Left ventricle myocardium inferior (tissue), 1 donor: ENCODE data around the gene BRIP1. TPM values are rescaled to one million over a fixed set of nuclear protein-coding genes. Genes with fewer than 3 reads are reported as not detected.

ENCODE experiments used
- DNase-seq: peaks from one replicate; pipeline ENCODE4 v3.0.0-alpha.2; 2020
- H3K27ac ChIP-seq: fragments of 200-600 bp; replicated peaks from 2 replicates; pipeline ENCODE4 v1.8.0; 2021
- H3K27me3 ChIP-seq: fragments of 200-600 bp; 2 replicates; pipeline ENCODE4 v1.8.0; 2021; ENCODE audit warnings: low read depth
- H3K36me3 ChIP-seq: fragments of 200-600 bp; 2 replicates; pipeline ENCODE4 v1.8.0; 2021
- H3K4me1 ChIP-seq: fragments of 200-600 bp; 2 replicates; pipeline ENCODE4 v1.8.0; 2021
- H3K4me3 ChIP-seq: fragments of 200-600 bp; 2 replicates; pipeline ENCODE4 v1.8.0; 2021; ENCODE audit warnings: mild to moderate bottlenecking, moderate library complexity
- H3K9me3 ChIP-seq: fragments of 200-600 bp; replicated peaks from 2 replicates; pipeline ENCODE4 v1.8.0; 2021
- intact Hi-C: fragments of 100-400 bp; cut with micrococcal nuclease; formaldehyde crosslinking; loops from one replicate; pipeline ENCODE4 v1.11.0; 2022
- total RNA-seq: library from RNA; stranded (reverse); fragmentation: NEBNext Ultra II Directional; extraction: Animal tissue kit (Norgen Biotek cat#: 25700); gene quantifications from one replicate; pipeline ENCODE4 v1.2.1, GENCODE V29; 2021
- TF ChIP-seq, protein P1 (sequence below): fragments of 200-600 bp; IDR thresholded peaks from 2 replicates; pipeline ENCODE4 v1.8.0; 2021; ENCODE audit warnings: antibody characterized with exemption, mild to moderate bottlenecking, borderline replicate concordance
- donor health status: DM: no; HTN: yes; CAD: no; lungs with severe emphysema.

The BRIP1 gene
- total RNA-seq, 1 donor from 2014 or later, result 0.22 TPM

DNA sequence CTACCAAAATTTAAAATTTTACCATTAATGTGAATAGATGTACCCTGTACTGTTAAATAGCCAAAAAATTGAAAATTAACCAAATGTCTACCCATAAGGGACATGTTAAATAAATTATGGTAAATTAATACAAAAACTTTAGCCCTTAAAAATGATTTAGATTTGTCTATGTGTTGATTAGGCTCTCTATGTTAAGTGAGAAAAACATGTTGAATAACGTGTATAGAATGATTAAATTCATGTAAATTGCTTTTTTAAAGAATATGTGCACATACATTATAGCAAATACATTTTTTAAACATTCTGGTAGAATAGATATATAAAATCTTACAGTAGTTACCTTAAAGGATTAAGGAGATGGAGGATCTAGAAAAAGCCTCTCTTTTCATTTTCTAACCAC is 59.5 kb downstream of the BRIP1 start:
- no peaks in the 10 kb centered on the region for H3K27me3 ChIP-seq
- TF ChIP-seq, protein P1, sequence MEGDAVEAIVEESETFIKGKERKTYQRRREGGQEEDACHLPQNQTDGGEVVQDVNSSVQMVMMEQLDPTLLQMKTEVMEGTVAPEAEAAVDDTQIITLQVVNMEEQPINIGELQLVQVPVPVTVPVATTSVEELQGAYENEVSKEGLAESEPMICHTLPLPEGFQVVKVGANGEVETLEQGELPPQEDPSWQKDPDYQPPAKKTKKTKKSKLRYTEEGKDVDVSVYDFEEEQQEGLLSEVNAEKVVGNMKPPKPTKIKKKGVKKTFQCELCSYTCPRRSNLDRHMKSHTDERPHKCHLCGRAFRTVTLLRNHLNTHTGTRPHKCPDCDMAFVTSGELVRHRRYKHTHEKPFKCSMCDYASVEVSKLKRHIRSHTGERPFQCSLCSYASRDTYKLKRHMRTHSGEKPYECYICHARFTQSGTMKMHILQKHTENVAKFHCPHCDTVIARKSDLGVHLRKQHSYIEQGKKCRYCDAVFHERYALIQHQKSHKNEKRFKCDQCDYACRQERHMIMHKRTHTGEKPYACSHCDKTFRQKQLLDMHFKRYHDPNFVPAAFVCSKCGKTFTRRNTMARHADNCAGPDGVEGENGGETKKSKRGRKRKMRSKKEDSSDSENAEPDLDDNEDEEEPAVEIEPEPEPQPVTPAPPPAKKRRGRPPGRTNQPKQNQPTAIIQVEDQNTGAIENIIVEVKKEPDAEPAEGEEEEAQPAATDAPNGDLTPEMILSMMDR, result no peak
- intact Hi-C loops, result no loop called here
- DNase-seq, result no peak
- no peak overlapping the region for H3K4me3 ChIP-seq
- H3K36me3 ChIP-seq, result no peaks in the 10 kb centered on the region
- no peaks in the 10 kb centered on the region for H3K9me3 ChIP-seq
- no peak overlapping the region for H3K27ac ChIP-seq
- H3K4me1 ChIP-seq, result no peaks in the 10 kb centered on the region

DNA sequence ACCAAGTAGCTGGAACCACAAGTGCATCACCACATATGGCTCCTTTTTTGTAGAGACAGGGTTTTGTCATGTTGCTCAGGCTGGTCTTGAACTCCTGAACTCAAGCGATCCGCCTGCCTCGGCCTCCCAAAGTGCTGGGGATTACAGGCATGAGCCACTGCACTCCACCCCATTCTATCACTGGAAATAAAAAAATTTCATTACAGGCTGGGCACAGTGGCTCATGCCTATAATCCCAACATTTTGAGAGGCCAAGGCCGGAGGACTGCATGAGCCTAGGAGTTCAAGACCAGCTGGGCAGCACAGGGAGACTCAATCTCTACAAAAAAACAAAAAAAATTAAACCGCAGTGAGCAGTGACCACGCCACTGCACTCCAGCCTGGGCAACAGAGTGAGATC is 60.1 kb downstream of the BRIP1 start:
- Histone ChIP-seq H3K27ac (no peak overlapping the region), H3K4me3 (no peak overlapping the region), H3K36me3 (no peaks in the 10 kb centered on the region), H3K27me3 (no peaks in the 10 kb centered on the region), H3K9me3 (no peaks in the 10 kb centered on the region), H3K4me1 (no peaks in the 10 kb centered on the region)
- TF ChIP-seq, protein P1, result no peak
- intact Hi-C loops, result no loop called here
- no peak for DNase-seq

DNA sequence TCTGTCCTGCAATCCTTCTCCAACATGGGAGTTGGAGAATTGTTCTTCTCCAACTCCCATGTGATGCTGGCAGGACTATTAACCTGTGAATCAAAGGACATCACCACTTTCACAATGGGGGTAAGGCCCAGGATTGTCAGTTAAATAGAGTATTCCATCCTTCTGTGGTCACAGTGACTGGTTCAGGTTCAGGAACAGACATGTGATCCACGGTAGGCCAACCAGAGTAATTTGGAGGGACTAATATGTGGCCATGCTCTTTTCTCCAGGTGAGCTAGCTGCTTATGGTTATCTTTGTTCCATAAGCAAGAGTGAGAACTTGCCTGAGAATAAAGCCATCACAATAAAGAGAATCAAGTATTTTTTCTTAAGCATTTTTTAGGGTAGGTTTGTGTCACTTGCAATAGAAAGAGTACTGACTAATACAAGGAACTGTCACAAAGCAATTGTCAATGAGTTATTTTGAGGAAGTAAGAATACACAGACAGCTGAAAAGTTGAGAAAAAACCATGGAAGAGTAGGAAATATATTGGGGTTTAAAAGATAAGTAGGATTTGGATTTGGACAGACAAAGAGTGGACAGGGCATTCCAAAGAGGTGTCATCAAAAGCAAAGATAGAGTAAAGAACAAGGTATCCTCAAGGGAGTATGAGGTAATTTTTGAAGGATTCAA is 63.4 kb downstream of the BRIP1 start:
- H3K9me3 ChIP-seq, result no peaks in the 10 kb centered on the region
- H3K4me3 ChIP-seq, result no peak overlapping the region
- intact Hi-C loops, result no loop called here
- H3K4me1 ChIP-seq, result no peaks in the 10 kb centered on the region
- no peak for DNase-seq
- no peaks in the 10 kb centered on the region for H3K27me3 ChIP-seq
- H3K27ac ChIP-seq, result no peak overlapping the region
- H3K36me3 ChIP-seq, result no peaks in the 10 kb centered on the region
- TF ChIP-seq, protein P1, result no peak

DNA sequence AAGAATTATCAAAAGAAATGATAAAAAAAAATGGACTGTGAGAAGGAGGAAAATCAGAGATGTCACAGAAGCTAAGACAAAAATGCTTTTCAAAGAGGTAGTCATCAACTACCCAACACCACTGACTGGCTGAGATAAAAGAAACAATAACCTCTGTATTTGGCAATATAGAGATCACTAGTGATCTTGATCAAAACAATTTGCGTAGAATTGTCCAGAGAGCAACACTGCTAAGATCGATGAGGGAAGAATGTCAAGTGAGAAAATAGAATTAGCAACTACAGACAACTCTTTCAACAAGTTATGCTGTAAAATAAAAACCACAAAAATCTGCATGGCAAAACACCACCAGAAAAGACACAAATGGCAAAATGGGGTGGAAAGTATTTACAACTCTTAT is 66.0 kb downstream of the BRIP1 start:
- Histone ChIP-seq H3K9me3 (no peaks in the 10 kb centered on the region), H3K36me3 (no peaks in the 10 kb centered on the region), H3K4me3 (no peak overlapping the region), H3K4me1 (no peaks in the 10 kb centered on the region), H3K27me3 (no peaks in the 10 kb centered on the region), H3K27ac (no peak overlapping the region)
- intact Hi-C loops, result no loop called here
- TF ChIP-seq, protein P1, result no peak
- DNase-seq, result no peak

DNA sequence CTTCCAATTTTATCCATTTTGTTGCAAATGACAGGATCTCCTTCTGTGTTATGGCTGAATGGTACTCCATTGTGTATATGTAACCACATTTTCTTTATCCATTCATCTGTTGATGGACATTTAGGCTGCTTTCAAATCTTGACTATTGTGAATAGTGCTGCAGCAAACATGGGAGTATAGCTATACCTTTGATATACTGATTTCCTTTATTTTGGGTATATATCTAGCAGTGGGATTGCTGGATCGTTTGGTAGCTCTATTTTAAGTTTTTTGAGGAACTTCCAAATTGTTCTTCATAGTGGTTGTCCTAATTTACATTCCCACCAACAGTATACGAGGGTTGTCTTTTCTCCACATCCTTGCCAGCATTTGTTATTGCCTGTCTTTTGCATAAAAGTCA is 67.8 kb downstream of the BRIP1 start:
- DNase-seq, result no peak
- Histone ChIP-seq H3K27ac (no peak overlapping the region), H3K4me3 (no peak overlapping the region), H3K36me3 (no peaks in the 10 kb centered on the region), H3K27me3 (no peaks in the 10 kb centered on the region), H3K4me1 (no peaks in the 10 kb centered on the region), H3K9me3 (no peaks in the 10 kb centered on the region)
- intact Hi-C loops, result no loop called here
- TF ChIP-seq, protein P1, result no peak

DNA sequence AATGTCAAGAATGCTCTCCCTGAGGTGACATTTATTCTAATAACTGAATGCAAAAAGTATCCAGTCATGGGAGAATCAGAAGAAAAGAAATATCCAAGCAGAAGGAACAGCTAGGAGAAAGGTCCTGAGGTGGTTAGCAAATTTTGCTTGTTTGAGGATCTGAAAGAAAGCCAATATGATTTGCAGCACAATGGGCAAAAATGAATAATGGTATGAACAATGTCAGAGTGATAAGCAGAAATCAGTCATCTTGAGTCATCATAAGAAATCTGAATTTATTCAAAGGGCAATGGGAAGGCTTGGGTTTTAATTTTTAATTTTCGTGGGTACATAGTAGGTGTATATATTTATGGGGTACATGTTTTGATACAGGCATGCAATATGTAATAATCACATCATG is 68.5 kb downstream of the BRIP1 start:
- no peaks in the 10 kb centered on the region for H3K27me3 ChIP-seq
- H3K36me3 ChIP-seq, result no peaks in the 10 kb centered on the region
- TF ChIP-seq, protein P1, result no peak
- no peaks in the 10 kb centered on the region for H3K9me3 ChIP-seq
- H3K4me1 ChIP-seq, result no peaks in the 10 kb centered on the region
- no peak overlapping the region for H3K4me3 ChIP-seq
- H3K27ac ChIP-seq, result no peak overlapping the region
- DNase-seq, result no peak
- intact Hi-C loops, result no loop called here
